ENCODE measurements around the gene GMPR2.
A peak's percentile ranks its signal among the peaks of the same experiment; 100 is the strongest.

- peak; percentile 73 to 79 (median 76) for TF ChIP-seq CTCF (IDR thresholded peaks at IDR 0.05)
- TF ChIP-seq POLR2A (IDR thresholded peaks at IDR 0.05), result no peak
- TF ChIP-seq POLR2AphosphoS5 (IDR thresholded peaks at IDR 0.05), result no peak
Measured at GRCh38 chr14:24241829-24242443, 9.2 kb downstream of the GMPR2 start.

Measured in breast epithelium (tissue), 3 donors.